ENCODE data around the gene PPP2R2B.

The PPP2R2B gene

DNA sequence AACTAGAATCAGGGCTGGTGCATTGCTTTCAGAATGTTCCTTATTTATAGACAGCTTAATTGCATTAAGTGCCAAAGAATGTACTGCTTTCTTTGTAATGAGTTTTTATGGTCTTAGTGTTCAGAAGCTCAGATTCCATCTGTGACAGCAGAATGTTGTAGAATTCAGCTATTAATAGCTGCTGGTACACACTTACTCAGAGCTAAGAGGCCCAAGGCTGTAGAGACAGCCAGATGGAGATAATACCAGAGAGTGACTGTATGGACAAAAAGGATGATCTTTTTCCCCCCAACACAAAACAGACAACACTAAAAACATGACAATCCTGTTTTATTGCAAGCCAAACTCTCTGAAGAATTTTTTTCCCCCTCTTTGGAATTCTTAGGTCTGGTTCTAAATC, 50.2 kb downstream of the PPP2R2B start:
- DNase-seq (ENCODE audit: low read depth in 2 of 2, low spot score in 1 of 2) = no peak

DNA sequence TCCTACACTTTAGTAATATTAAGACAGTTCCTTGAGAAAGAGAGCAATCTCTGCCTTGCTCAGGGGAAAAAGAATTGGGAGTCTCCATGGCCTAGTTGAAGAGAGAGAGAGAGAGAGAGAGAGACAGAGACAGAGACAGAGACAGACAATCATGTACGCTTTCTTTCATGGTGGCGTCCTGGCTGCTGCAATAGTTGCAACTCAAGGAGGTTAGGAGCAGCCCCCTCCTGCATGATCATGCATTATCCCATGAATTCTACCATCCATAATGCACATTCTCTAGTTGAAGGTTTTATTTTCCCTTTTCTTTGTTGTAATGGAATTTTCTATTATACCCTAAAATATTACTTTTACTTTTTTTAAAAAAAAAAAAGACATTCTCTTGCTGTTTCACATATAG, 50.7 kb downstream of the PPP2R2B start:
- no peak for DNase-seq (ENCODE audit: low read depth in 2 of 2, low spot score in 1 of 2)

DNA sequence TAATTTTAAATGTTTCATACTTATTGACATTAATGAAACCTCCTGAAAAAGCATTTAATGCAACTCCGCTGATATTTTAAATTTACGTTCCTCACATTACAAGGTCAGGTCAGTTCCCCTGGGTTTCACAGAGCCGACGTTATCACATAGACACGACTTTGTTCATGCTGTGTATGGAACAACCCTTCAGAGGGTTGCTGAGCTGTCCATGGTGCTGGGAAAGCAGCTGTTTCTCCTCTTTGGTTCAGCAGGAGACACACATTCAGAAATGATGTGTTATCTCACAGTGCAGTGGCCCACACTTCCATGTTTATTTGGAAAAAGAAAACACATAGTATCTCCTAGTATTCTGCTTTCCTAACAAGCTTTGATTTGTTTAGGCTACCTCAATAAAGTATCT, 53.5 kb downstream of the PPP2R2B start:
- no peak for DNase-seq (ENCODE audit: low read depth in 2 of 2, low spot score in 1 of 2)

DNA sequence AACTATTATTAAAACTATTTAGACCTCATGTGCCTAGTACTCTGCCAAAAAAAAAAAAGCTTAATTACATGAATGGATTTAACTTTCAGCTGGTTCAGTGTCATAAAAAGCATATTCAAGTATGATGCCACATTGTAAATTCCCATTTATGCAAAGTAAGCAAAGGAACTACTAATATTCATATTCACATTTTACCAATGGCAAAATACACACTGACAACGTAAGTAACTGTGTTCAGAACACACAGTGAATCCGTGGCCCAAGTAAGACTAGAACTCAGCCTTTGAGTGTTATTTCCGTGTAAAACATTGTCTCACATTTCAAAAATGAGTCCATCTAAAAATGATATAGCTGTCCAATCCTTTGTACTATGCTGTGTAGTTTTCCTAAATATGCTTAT, 56.8 kb downstream of the PPP2R2B start:
- DNase-seq (ENCODE audit: low read depth in 2 of 2, low spot score in 1 of 2) = no peak

DNA sequence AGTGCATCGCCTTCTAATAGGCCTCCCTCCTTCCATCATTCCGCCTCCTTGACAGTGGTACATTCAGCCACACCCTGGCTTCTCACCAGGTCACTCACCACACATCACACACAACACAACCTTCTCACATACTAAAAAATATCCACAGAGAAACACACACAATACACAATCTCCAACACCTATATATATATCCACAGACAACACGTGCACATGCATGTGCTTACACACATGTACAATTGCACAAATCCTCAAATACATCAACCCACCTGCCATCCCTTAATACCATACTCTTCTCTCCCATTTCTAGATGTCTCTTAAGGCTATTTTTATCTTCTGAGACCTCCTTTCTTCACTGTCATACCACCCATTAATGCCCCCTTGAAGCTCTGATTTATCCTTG, 57.6 kb downstream of the PPP2R2B start:
- DNase-seq (ENCODE audit: low read depth in 2 of 2, low spot score in 1 of 2) = no peak

DNA sequence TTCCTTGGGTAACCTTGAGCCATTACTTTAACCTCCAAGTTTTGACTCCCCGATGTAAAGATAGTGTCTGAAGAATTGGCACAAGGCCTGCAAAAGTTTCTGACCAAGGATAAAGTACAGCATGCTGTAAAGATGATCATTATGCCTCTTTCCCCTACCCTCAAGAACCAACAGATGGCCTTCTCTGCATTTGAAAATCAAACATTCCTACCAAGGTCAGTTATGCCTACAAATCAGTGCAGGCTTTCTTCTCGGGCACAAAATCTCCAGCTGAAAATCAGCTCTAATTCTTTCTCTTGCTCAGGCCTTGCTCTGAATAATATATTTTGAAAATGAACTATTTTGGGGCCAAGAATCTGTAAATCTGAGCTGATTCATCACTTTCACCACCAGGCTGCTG, 59.7 kb downstream of the PPP2R2B start:
- no peak for DNase-seq (ENCODE audit: low read depth in 2 of 2, low spot score in 1 of 2)

DNA sequence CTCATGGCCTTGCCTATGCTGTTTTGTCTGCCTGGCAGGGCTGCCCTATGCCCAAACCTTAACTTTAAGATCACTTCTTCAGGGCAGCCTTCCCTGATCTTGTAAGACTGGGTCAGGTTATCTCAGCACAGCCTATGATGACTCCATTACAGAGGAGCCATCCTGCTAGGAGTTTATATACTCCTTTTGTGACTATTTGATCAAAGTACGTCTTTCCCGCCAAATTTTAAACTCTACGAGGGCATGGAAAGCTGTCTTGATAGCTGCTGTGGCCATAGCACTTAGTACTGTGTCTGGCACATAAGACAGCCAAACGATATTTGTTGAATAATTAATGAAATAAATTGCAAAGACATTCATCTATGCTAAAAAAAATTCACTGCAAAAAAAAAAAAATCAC, 60.6 kb downstream of the PPP2R2B start:
- DNase-seq (ENCODE audit: low read depth in 2 of 2, low spot score in 1 of 2) = no peak

DNA sequence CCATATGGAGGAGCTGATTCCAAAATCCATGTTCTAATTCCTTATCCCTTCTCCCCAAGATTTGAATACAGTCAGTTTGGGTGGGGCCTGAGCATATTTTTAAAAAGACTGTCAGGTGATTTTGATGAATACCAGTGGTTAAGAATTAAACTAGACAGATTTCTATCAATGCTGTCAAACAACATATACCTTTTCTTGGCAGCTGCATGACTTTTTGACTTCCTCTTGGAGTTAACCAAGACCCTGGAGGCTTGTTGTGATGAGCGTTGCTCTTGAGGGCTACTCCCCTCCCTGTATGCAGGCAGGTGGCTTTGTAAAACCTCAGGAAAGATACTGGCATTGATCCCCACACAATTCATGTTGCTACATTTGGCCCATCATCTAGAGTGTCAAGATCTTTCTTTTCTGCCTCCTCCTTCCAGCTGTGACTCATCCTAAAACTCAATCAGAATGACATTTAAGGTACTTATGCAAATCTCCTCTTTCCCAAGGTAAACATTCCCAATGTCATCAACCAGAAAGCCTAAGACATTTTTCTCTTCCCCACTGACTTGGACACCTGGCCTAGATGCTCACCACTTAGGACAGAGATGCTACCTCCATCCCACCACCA, 61.7 kb downstream of the PPP2R2B start:
- DNase-seq (ENCODE audit: low read depth in 2 of 2, low spot score in 1 of 2) = no peak

DNA sequence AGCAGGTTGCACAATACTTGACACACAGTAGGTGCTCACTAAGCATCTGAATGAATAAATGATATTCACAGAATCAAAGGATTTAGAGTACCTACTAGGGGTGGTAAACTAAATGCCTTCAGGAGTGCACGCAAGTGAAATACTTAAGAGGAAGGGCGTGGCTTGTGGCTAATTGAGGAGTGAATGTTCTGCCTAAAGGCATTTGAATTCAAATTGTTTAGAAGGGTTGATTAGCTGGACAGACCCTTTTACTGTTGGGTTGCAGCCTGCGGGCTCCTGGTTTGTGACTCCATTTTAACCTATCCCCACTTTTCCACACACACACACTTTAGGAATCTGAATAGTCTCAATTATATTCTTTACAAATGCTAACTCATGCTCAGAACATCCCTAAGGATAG, 63.1 kb downstream of the PPP2R2B start:
- no peak for DNase-seq (ENCODE audit: low read depth in 2 of 2, low spot score in 1 of 2)

DNA sequence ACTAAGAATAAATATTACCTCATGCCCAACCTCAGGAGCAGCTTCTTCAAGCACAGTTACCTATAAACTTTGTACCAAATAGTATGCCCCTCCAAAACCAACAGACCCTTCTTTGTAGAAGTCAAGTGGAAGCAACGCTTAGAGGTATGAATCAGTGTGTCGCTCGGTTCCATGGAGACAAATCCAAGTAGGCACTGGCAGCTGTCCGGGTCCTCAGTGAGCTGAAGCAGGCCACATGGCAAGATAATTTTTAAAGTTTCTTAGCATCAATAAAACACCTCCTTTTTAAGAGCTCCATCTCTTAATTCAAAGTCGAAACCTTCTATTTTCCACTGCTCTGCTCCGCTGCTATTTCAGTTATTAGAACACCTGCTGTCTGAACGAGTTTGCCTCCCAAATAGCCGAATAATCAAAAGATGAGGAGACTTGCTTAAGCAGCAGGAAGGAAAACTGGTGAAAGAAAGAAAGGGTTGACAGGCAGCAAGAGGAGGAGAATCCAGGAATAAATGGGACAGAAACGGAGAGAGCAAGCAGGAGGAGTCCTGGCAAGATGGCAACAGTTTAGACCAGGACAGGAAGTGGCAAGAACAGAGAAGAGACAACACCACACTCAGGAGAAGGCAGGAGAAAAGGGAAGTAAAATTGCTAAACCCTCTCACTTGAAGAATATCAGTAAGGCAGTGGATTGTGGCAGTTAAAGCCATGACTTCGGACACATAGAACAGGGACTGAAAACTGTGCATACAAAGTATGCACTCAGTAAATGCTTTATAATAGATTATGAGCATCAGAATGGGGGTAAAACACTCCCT, 65.0 kb downstream of the PPP2R2B start:
- no peak for DNase-seq (ENCODE audit: low read depth in 2 of 2, low spot score in 1 of 2)

DNA sequence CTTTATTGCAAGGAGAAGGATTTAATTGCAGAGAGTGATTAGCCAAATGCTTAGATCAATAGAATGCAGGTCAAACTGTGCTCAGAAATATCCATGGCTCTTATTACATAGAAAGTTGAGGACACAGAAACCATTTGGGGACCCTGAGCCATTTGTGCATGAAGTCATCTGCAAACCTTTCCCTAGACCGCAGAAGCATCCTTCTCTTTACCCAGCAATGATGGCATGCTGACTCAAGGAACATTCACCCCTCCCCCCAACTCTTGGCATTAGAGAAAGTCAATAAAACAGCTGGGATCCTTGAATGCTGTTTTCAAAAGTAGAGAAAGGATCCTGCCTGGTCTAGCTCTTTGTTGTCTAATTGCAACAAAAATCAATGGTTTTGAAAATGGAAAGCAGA, 73.5 kb downstream of the PPP2R2B start:
- DNase-seq (ENCODE audit: low read depth in 2 of 2, low spot score in 1 of 2) = no peak

DNA sequence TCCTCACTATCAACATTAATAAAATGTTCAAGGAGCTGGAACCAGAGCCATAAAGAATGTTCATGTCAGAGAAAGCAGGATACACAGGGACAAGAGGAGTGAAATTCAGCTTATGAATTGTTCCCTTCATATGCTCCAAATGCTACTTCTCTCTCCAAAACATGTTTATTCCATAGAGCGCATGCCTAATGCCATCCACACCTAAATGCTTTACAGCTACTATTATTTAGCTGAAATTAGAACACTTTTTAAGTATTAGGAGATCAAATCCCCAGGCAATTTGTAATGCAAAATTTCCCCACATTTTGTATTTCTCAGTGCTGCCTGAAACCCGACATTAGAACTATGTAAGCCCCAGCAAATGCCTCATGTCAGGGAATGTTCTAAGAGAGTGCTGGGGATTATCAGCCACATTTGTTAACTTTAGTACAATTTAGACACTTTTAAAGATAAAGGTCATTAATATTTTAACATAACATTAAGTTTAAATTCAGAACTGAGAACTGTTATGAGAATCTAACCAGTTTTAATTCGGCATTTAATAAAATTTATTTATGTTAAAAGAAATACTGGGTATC, 75.5 kb downstream of the PPP2R2B start:
- DNase-seq (ENCODE audit: low read depth in 2 of 2, low spot score in 1 of 2) = no peak

DNA sequence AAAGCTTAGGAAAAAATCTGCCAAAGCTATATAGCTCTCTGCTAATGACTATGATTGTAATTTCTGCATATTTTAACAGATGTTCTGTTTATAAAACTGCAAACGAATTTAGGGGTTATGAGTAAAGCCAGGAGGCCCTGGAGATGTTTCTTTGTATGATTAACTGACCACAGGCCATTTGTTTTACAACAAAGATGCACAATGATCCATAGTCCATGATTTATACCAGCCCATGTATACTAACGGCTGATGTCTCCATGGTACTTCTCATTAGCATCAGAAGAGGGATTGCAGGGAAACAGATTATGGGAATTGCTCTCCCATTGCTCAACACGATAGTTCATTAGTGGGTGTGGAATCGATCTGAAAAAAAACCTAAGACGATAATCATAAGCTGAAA, 78.9 kb downstream of the PPP2R2B start:
- no peak for DNase-seq (ENCODE audit: low read depth in 2 of 2, low spot score in 1 of 2)

DNA sequence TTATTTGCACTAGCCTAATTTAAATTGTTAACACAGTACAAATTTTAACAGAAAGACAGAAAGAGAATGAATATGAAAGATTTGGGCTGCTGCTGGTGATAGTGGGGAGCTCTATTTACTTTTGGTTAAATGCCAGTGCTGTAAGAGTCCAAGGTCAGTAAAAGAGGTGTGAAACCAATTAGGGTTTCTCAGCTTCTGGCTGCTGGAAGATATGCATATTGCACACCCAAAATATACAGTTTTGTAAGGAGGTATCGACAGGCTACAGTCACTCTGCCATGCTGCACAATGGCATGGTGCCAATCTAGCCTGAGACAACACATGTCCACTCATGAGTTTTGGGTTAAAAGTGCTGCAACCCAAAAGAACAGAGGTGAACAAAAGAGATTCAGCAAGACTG, 79.3 kb downstream of the PPP2R2B start:
- no peak for DNase-seq (ENCODE audit: low read depth in 2 of 2, low spot score in 1 of 2)

DNA sequence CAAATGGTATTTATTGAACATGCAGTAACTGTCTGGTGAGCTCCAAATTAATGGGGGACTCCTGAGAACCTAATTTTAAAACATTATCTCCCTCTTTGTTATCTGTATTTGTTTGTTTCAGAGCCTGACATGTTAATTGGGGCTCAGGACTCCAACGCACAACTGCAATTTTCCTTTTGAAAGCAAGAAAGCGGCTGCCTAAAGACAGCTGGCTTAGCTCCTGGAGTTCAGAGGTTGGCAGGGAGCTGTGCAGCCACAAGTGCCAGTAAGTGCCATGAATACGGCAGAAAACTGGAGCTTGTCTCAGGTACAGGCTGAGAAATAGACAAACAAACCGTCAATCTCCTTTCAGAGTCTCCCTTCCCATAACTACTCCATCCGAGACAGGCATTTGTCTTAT, 80.9 kb downstream of the PPP2R2B start:
- no peak for DNase-seq (ENCODE audit: low read depth in 2 of 2, low spot score in 1 of 2)

DNA sequence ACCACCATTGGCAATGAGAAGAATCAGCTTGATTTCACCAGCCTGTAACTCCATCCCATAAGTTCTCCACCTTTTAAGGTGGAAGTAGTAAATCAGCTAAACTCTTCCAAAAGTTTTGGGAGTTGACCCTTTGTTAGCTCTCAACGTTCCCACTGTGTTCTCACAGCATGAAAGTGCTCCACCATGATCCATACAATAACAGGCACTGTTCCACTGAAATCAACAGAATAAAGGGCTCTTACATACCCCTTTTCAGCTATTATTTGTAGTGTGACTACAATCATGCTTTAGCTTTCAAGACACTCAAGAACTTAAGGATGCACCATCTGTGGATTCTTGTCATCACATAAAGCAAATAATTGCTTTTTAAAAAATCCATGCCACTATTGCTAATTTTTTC, 81.6 kb downstream of the PPP2R2B start:
- DNase-seq (ENCODE audit: low read depth in 2 of 2, low spot score in 1 of 2) = no peak

DNA sequence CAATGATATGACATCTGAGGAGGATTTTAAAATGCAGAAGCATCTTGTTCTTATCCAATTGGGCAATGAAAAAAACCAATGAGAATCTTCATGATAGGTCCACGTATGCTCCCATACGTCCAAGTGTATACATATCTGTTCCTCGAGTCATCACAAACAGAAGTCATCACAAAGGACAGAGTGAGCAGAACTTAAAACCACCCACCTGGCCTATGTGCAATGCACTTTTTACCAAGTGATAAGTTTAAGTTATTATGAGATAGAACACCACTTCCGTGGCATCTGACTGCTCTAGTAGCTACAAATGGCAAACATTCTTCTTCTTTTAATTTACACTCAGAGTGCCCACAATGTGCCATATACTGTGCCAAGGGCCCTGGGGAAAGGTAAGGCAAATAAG, 82.4 kb downstream of the PPP2R2B start:
- no peak for DNase-seq (ENCODE audit: low read depth in 2 of 2, low spot score in 1 of 2)

DNA sequence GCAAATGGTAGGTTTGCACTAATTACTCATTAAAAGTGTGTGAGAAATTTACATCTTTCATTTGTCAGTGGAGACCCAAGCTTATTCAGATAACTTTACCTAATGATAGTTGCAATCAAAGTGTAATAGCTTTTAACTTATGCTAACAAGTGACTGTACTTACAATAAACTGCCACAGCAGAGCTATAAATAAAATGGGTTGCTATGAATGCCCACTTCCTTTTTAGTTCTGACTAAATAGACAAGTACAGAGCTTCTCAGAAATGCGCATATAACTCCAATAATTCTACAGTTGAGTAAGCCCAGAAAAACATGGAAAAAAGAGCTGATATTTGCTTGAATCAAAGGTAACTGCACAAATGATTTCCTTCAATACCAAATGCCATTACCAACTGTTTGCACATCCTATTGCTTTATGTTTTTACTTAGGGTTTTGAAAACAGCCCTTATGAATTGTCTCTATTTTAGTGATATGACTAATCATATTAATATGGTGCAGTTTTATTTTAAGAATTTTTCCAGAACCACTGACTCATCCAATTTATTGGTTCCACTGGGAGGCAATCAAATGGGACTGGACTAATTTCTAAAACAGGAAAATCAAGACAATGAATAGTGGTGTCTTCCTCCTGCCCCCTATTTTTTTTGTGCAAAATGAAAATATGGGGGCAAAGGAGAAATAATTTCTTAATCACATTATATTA, 84.1 kb downstream of the PPP2R2B start:
- no peak for DNase-seq (ENCODE audit: low read depth in 2 of 2, low spot score in 1 of 2)

DNA sequence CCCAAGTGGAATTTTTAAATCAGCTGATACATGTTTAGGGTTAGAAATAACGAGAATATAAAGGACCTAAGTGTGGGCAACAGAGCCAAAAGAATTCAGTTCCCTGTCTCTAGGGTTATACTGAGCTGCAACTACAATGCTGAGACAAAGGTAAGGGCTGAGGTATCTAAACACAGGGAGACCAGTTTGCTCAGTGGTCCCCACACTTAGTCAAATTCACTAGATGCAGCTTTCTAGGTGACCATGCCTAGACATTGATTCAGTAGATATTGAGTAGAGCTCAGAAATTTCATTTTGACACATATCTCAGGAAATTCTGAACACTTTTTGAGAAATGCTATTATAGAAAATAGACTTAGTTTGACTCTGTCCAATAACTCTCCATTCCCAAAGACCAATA, 84.8 kb downstream of the PPP2R2B start:
- DNase-seq (ENCODE audit: low read depth in 2 of 2, low spot score in 1 of 2) = no peak

DNA sequence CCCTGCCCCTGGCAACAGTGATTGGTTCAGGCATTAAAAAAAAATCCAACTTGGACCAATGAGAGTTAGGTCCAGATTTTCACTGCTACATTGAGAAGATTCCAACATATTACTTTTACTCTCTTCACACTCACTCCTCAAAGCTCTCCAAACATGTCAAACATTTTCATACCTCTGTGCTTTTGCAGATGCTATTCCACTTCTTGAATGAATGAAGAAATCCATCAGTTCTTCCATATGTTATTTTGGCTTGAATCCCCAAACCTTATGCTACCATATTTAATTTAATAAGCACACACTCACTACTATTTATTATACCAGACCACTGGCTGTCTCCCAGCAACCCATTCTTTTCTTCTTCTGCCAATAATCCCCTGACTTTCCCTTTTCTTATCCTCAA, 87.1 kb downstream of the PPP2R2B start:
- DNase-seq (ENCODE audit: low read depth in 2 of 2, low spot score in 1 of 2) = no peak

DNA sequence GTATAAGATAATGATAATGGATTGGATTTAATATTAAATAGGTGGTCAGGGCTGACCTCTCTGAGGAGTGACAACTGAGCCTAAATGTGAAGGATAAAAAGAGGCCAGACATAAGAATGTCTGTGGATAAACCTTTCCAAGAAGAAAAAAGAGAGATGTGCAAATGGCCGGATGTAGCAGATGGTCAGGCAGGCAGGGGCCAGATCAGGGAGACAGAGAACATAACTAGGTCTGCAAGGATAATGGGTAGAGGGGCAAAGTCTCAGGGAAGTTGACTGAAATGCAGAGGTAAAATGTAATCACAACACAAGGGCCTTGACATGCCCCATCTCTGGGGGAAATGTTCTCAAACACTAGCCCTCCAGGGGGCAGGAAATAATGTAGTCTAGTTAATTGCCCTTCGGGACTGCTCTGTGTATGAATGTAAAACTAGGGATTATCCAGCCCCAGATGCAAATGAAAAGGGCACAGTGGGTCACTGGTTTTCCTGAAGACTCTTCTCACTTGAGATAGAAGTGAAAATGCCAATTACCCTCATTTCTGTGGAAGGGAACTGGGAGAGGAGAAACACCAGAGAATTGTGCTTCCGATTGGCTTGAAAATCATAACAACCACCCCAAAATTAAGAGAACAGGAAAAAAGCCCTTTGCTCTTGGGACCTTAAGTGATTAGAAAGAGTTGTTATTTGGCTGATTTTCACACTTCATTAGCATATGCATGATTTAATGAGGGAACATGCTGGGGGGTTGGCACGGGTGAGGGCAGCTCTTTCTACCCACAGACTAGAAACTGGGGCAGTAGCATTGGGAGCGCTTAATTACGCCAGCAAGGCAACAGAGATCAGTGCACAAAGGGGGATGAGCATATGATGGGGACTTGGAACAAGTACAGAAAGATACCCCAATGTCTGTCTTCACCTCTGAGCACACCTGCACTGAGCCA, 88.6 kb downstream of the PPP2R2B start:
- no peak for DNase-seq (ENCODE audit: low read depth in 2 of 2, low spot score in 1 of 2)

All from stimulated activated CD8-positive, alpha-beta memory T cell treated with anti-CD3 and anti-CD28 coated beads, Interleukin-4, amount 100 ng/mL, for 1 hour (primary cell).